Activated T-helper 1 cell treated with anti-CD3 and anti-CD28 coated beads, Interleukin-2, amount 50 U/mL, for 16 hours (primary cell): Measurements from ENCODE around the gene RNF19B.

Experiments used
- DNase-seq, 2 donors: peaks; one replicate each; pipeline ENCODE4 v3.0.0-alpha.2; 2020; ENCODE audit warnings: low read depth in 1 of 2, low spot score in 1 of 2

The RNF19B gene

DNA sequence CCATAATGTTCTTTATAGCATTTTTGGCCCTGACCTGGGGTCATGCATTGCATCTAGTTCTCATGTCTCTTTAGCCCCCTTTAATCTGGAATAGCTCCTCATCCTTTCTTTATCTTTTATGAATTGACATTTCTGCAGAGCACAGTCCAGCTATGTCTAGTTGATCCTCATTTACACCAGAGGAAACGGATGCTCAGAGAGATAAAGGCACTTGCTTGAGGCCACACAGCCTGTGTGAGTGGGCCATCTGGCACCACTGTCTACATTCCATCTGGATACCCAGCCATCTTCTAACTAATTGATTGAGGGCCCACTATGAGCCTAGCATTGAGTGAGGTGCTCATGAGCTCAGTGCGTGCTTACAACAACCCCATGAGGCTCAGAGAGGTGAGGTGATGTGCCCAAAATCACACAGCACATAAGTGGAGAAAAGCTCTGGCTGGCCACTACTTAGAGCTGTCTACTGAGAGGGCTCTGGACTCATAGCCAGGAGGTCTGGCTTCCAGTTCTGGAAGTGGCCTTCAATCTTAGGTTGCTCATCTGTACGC lies 74.8 kb downstream of the RNF19B start:
- DNase-seq, result no peak

DNA sequence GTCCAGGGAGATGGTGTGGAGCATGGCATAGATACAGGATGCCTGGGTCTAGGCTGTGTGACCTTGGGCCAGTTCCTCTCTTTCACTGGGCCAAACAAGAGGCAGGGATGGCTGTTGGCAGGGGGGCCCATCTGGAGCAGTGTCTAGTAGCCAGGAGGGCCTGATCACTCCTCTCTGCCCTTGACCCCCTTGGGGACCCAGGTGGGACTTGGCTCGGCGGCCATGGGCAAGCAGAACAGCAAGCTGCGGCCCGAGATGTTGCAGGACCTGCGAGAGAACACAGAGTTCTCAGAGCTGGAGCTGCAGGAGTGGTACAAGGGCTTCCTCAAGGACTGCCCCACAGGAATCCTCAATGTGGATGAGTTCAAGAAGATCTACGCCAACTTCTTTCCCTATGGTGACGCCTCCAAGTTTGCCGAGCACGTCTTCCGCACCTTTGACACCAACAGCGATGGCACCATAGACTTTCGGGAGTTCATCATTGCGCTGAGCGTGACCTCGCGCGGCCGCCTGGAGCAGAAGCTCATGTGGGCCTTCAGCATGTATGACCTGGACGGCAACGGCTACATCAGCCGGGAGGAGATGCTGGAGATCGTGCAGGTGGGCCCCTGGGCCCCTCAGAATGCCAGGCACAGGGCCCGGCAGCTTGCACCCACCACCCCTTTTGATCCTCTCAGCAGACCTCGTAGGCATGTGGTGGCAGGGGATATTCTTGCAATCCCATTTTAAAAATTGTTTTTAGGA lies 75.8 kb downstream of the RNF19B start:
- no peak for DNase-seq

DNA sequence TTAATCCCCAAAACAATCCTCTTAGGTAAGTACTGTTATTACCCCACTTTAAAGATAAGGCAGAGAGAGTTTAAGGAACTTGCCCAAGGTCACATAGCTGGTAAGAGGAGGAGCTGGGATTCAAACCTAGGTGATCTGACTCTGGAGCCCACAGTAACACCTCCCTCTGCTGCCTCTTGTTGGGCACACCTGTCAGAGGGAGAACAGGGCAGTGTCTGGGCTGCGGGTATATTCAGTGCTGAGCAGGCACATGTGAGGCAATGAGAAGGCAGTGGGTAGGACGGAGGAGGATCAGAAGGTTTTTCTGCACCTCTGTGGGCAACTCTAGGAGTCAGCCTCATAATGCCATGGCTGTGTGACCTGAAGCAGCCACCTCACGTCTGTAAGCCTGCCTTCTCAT lies 76.5 kb downstream of the RNF19B start:
- DNase-seq, result no peak

DNA sequence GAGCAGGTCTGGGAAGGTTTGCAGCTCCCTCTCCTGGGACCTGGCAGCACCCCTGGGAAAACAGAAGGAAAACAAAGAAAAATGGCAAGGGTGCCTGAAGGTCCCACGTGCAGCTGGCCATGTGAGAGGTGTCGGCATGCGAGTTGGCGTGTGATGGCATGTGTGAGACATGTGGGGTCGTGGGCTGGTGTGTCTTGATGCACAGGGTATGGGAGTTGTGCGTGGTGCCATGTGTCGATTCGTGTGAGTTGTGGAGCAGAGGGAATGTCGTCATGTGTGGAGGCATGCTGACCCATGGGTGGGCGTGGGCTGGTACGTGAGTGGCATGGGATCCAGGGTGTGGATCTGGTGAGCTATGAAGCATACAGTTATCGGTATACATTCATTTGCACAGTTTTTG lies 77.0 kb downstream of the RNF19B start:
- no peak for DNase-seq

DNA sequence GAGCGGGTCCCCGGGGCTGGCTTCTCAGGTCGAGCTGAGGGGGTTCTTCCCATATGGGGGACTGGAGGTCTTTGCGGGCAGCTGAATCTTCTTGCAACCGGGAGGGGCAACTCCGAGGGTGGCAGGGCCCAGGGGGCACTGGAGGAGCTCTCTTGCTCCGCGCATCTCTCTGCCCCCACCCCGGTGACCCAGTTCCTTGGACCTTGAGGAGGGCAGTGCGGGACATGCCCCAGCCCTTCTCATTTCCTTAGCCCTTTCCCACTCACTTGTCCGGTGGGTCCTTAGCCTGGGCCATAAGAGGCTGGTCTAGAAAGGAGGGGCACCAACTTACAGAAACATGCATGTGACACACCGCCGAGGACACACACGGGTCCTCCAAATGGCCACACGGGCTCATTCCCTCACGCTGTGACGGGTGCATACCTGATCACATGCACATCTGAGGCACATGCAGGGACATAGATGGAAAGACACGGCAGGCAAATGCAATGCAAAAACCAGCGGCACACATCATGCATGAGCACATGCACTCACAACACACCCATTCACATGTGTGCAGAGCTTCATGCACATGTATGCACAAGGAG lies 77.7 kb downstream of the RNF19B start:
- no peak for DNase-seq
